OCI-LY3 (cell line): Measurements from ENCODE around the gene STRA8.
A peak's percentile ranks its signal among the peaks of the same experiment; 100 is the strongest.
"Not testable (repeated sequence)": the region's sequence is repeated elsewhere in the genome, so short reads cannot be mapped to it uniquely, and the experiment has no call there.

Experiments used
- H2AFZ ChIP-seq: fragments of 200-600, 300-600 bp; shearing (Covaris generic); 2 replicates; pipeline ENCODE4 v1.6.0; 2014; ENCODE audit warnings: antibody characterized with exemption, low read depth, low read length
- H3K27ac ChIP-seq: fragments of 200-600, 300-600 bp; sonication (generic); 2 replicates; pipeline ENCODE4 v1.5.1; 2014; ENCODE audit warnings: mild to moderate bottlenecking, low read length, moderate library complexity, mixed read lengths
- H3K27me3 ChIP-seq: fragments of 200-600, 300-600 bp; sonication (generic); 2 replicates; pipeline ENCODE4 v1.6.1; 2014; ENCODE audit warnings: low read depth, low read length, mixed read lengths
- H3K36me3 ChIP-seq: fragments of 200-600, 300-600 bp; sonication (generic); replicated peaks from 2 replicates; pipeline ENCODE3; 2014; ENCODE audit warnings: low read depth, low read length, mixed read lengths
- H3K4me1 ChIP-seq: fragments of 300-600, 200-600 bp; sonication (generic); 2 replicates; pipeline ENCODE4 v1.6.1; 2014; ENCODE audit warnings: low read length, mixed read lengths
- H3K4me2 ChIP-seq: fragments of 200-600, 300-600 bp; sonication (generic); 2 replicates; pipeline ENCODE4 v1.6.1; 2014; ENCODE audit warnings: low read length, mixed read lengths
- H3K4me3 ChIP-seq: fragments of 300-600, 200-600 bp; sonication (generic); 2 replicates; pipeline ENCODE4 v1.5.1; 2014; ENCODE audit warnings: antibody characterized with exemption, mild to moderate bottlenecking, low read length, moderate library complexity
- H3K79me2 ChIP-seq: fragments of 300-600, 200-600 bp; shearing (Covaris generic); 2 replicates; pipeline ENCODE4 v1.6.1; 2014; ENCODE audit warnings: mild to moderate bottlenecking, low read length, mixed read lengths
- H3K9ac ChIP-seq: fragments of 300-600, 200-600 bp; shearing (Covaris generic); 2 replicates; pipeline ENCODE4 v1.6.0; 2014; ENCODE audit warnings: mild to moderate bottlenecking, low read length, moderate library complexity
- H3K9me3 ChIP-seq: fragments of 200-600, 300-600 bp; shearing (Covaris generic); 2 replicates; pipeline ENCODE4 v1.6.1; 2014; ENCODE audit warnings: low read length, mixed read lengths; ENCODE audit not compliant: insufficient read depth
- H4K20me1 ChIP-seq: fragments of 200-600, 300-600 bp; sonication (generic); 2 replicates; pipeline ENCODE4 v1.6.1; 2016; ENCODE audit warnings: low read length, mixed read lengths; ENCODE audit not compliant: insufficient read depth
- CTCF ChIP-seq: fragments of 200-600, 300-600 bp; sonication (generic); IDR thresholded peaks from 2 replicates; pipeline ENCODE4 v1.5.1; 2014; ENCODE audit warnings: antibody characterized with exemption, low read length, low read depth
- EZH2phosphoT487 ChIP-seq: fragments of 200-600 bp; shearing (Covaris generic); IDR thresholded peaks from 2 replicates; pipeline ENCODE4 v1.6.1; 2018; ENCODE audit warnings: antibody characterized with exemption, mixed run types, low read depth

The STRA8 gene

GRCh38 chr7:135224027-135224426 is 9.6 kb upstream of the STRA8 start:
- TF ChIP-seq CTCF (no peak), EZH2phosphoT487 (peak; percentile 95)
- no peaks in the 10 kb centered on the region for H3K79me2 ChIP-seq
- no peak overlapping the region for H3K9ac ChIP-seq
- H3K27me3 ChIP-seq = peaks cover 88% of the 10 kb centered on the region
- peak overlapping the region; percentile 34; the same call in 1 of the 2 replicates for H3K4me2 ChIP-seq
- no peak overlapping the region for H3K4me3 ChIP-seq
- H3K36me3 ChIP-seq = no peaks in the 10 kb centered on the region
- no peaks in the 10 kb centered on the region for H3K9me3 ChIP-seq
- H3K4me1 ChIP-seq = peaks cover 16% of the 10 kb centered on the region
- H4K20me1 ChIP-seq = 0 out of 2 replicates have a peak, but pooled peaks cover 4% of the 10 kb centered on the region
- H3K27ac ChIP-seq = no peak overlapping the region
- no peak overlapping the region for H2AFZ ChIP-seq

GRCh38 chr7:135231686-135232085 is 2.0 kb upstream of the STRA8 start:
- H2AFZ ChIP-seq = no peak overlapping the region
- TF ChIP-seq CTCF = no peak
- TF ChIP-seq EZH2phosphoT487 = no peak
- H3K4me2 ChIP-seq = no peak overlapping the region
- H3K27ac ChIP-seq = no peak overlapping the region
- H3K4me1 ChIP-seq = peaks cover 3% of the 10 kb centered on the region
- peaks cover 85% of the 10 kb centered on the region for H3K27me3 ChIP-seq
- H4K20me1 ChIP-seq = no peaks in the 10 kb centered on the region
- no peaks in the 10 kb centered on the region for H3K79me2 ChIP-seq
- no peak overlapping the region for H3K9ac ChIP-seq
- no peaks in the 10 kb centered on the region for H3K9me3 ChIP-seq
- H3K4me3 ChIP-seq = no peak overlapping the region
- no peaks in the 10 kb centered on the region for H3K36me3 ChIP-seq

- H3K27me3 ChIP-seq = peaks cover 85% of the 10 kb centered on the region
- no peak overlapping the region for H3K9ac ChIP-seq
- TF ChIP-seq EZH2phosphoT487 = no peak
- TF ChIP-seq CTCF = no peak
- H3K4me1 ChIP-seq = peaks cover 7% of the 10 kb centered on the region
- no peak overlapping the region for H3K4me3 ChIP-seq
- no peaks in the 10 kb centered on the region for H3K9me3 ChIP-seq
- H3K79me2 ChIP-seq = no peaks in the 10 kb centered on the region
- no peaks in the 10 kb centered on the region for H4K20me1 ChIP-seq
- H2AFZ ChIP-seq = no peak overlapping the region
- H3K27ac ChIP-seq = no peak overlapping the region
- no peaks in the 10 kb centered on the region for H3K36me3 ChIP-seq
- no peak overlapping the region for H3K4me2 ChIP-seq
Observed at GRCh38 chr7:135232087-135232486, 1.6 kb upstream of the STRA8 start.

- Histone ChIP-seq H3K9ac (no peak overlapping the region), H3K4me2 (no peak overlapping the region), H3K4me1 (peaks cover 10% of the 10 kb centered on the region), H3K27ac (no peak overlapping the region), H3K27me3 (peaks cover 85% of the 10 kb centered on the region), H3K4me3 (no peak overlapping the region), H3K36me3 (no peaks in the 10 kb centered on the region), H2AFZ (no peak overlapping the region), H3K79me2 (no peaks in the 10 kb centered on the region), H4K20me1 (no peaks in the 10 kb centered on the region), H3K9me3 (no peaks in the 10 kb centered on the region)
- TF ChIP-seq CTCF = peak; percentile 52
- no peak for TF ChIP-seq EZH2phosphoT487
Observed at GRCh38 chr7:135232720-135233119, 918 bp upstream of the STRA8 start.

GRCh38 chr7:135234095-135234494 is 457 bp downstream of the STRA8 start:
- H3K27ac ChIP-seq, H3K36me3 ChIP-seq, H3K4me3 ChIP-seq, H3K4me2 ChIP-seq, H3K79me2 ChIP-seq, H3K9ac ChIP-seq, H2AFZ ChIP-seq, H4K20me1 ChIP-seq, H3K9me3 ChIP-seq: not testable (repeated sequence)
- Histone ChIP-seq H3K27me3 (peaks cover 87% of the 10 kb centered on the region), H3K4me1 (peaks cover 15% of the 10 kb centered on the region)
